Measurements from ENCODE around the gene LGR5. TPM values are rescaled to one million over a fixed set of nuclear protein-coding genes. Genes with fewer than 3 reads are reported as not detected.
A peak's percentile ranks its signal among the peaks of the same experiment; 100 is the strongest.

Gene LGR5
- total RNA-seq, 2 experiments from 2014 or later = not detected

- ChIA-PET POLR2A (no interaction called here), CTCF (no interaction called here)
- H3K4me1 Mint-ChIP-seq (ENCODE audit: low read depth) = peaks cover 6% of the 10 kb centered on the region
- ATAC-seq = no peak
- TF ChIP-seq, protein P1, sequence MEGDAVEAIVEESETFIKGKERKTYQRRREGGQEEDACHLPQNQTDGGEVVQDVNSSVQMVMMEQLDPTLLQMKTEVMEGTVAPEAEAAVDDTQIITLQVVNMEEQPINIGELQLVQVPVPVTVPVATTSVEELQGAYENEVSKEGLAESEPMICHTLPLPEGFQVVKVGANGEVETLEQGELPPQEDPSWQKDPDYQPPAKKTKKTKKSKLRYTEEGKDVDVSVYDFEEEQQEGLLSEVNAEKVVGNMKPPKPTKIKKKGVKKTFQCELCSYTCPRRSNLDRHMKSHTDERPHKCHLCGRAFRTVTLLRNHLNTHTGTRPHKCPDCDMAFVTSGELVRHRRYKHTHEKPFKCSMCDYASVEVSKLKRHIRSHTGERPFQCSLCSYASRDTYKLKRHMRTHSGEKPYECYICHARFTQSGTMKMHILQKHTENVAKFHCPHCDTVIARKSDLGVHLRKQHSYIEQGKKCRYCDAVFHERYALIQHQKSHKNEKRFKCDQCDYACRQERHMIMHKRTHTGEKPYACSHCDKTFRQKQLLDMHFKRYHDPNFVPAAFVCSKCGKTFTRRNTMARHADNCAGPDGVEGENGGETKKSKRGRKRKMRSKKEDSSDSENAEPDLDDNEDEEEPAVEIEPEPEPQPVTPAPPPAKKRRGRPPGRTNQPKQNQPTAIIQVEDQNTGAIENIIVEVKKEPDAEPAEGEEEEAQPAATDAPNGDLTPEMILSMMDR (IDR thresholded peaks at IDR 0.05) = no peak
- H3K27ac Mint-ChIP-seq = peak overlapping the region; percentile 1
- no peak for DNase-seq
- no peak overlapping the region for H3K4me3 Mint-ChIP-seq
- intact Hi-C loops (cut with micrococcal nuclease) = no loop called here
- H3K36me3 Mint-ChIP-seq (ENCODE audit: low read depth) = no peaks in the 10 kb centered on the region
- no peaks in the 10 kb centered on the region for H3K9me3 Mint-ChIP-seq
- no peaks in the 10 kb centered on the region for H3K27me3 Mint-ChIP-seq
Measured at GRCh38 chr12:71503579-71504391, 64.2 kb downstream of the LGR5 start.

GRCh38 chr12:71504476-71504875 lies 64.9 kb downstream of the LGR5 start:
- no peak for ATAC-seq
- TF ChIP-seq, protein P1 (IDR thresholded peaks at IDR 0.05) = no peak
- intact Hi-C loops (cut with micrococcal nuclease) = no loop called here
- H3K9me3 Mint-ChIP-seq = no peaks in the 10 kb centered on the region
- no peaks in the 10 kb centered on the region for H3K36me3 Mint-ChIP-seq (ENCODE audit: low read depth)
- DNase-seq = no peak
- H3K27ac Mint-ChIP-seq = no peak overlapping the region
- H3K4me3 Mint-ChIP-seq = no peak overlapping the region
- ChIA-PET POLR2A (no interaction called here), CTCF (interaction anchor here (0.7 kb wide), 1 partner anchor 268 kb away, joined by 3 read pairs; no protein-coding TSS in a partner anchor)
- H3K4me1 Mint-ChIP-seq (ENCODE audit: low read depth) = peaks cover 6% of the 10 kb centered on the region
- H3K27me3 Mint-ChIP-seq = no peaks in the 10 kb centered on the region

- TF ChIP-seq, protein P1 (IDR thresholded peaks at IDR 0.05) = no peak
- Mint-ChIP-seq H3K4me3 (no peak overlapping the region), H3K9me3 (no peaks in the 10 kb centered on the region), H3K36me3 (ENCODE audit: low read depth) (no peaks in the 10 kb centered on the region), H3K27ac (no peak overlapping the region), H3K27me3 (peaks cover 6% of the 10 kb centered on the region), H3K4me1 (ENCODE audit: low read depth) (no peaks in the 10 kb centered on the region)
- intact Hi-C loops (cut with micrococcal nuclease) = no loop called here
- CTCF ChIA-PET = no interaction called here
- POLR2A ChIA-PET = no interaction called here
- DNase-seq = no peak
- no peak for ATAC-seq
Measured at GRCh38 chr12:71509705-71510104, 70.1 kb downstream of the LGR5 start.

DNA sequence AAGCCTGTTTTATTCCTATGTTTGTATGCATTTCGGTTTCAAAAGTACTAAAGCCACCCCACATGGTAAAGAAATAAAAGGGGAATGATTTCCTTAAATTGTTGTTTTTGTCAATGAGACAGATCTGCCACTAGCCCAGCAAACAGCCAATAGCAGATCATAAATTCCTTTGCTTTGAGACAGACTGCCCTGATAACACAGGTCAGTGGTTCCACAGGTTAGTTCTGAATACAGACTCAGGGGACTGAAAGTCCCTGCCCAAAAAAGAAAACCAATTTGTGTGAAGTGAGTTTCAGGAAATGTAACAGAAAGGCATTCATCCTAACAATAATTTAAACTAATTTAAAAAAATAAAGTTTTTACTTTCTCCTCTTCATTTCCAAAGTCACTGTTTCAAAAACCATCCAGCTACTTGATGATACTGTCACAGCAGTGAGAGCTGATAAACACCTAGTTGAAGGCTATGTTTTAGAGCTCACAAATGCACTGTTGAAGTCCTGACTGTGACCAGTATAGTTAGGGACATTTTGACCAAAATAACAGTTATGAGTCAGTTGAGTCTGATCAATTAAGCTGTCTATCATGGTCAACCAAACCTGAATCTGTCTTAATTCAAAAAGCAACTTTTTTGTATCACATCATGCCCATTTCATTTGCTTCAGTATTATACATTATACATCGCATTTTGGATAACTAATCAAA lies 77.7 kb downstream of the LGR5 start:
- TF ChIP-seq, protein P1 (IDR thresholded peaks at IDR 0.05) = no peak
- POLR2A ChIA-PET = no interaction called here
- Mint-ChIP-seq H3K27ac (no peak overlapping the region), H3K27me3 (peaks cover 10% of the 10 kb centered on the region), H3K9me3 (no peaks in the 10 kb centered on the region), H3K4me3 (no peak overlapping the region), H3K4me1 (ENCODE audit: low read depth) (no peaks in the 10 kb centered on the region), H3K36me3 (ENCODE audit: low read depth) (no peaks in the 10 kb centered on the region)
- CTCF ChIA-PET = no interaction called here
- DNase-seq = no peak
- intact Hi-C loops (cut with micrococcal nuclease) = no loop called here
- no peak for ATAC-seq

DNA sequence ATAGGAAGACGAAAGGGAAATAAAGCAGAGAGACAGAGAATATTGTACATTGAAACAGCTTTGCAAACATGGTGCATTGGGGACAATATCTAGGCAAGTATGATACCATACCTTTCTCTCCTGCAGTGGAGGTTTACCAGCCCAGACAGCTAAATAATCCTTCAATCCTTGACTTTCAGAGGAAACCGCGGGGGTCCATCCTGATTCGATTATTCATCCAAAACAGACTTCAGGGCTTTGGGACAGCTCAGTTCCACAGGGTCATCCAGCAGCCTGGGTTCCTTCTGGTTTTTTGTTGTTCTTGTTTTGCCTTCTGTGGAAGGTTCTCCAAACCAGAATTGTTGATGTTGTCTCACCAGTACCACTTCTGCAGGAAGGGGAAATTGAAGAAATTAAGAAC lies 81.5 kb downstream of the LGR5 start:
- CTCF ChIA-PET = no interaction called here
- intact Hi-C loops (cut with micrococcal nuclease) = no loop called here

More for the DNA sequence above, 81.5 kb downstream of the LGR5 start:
- ATAC-seq (no peak), DNase-seq (no peak)
- peaks cover 8% of the 10 kb centered on the region for H3K27me3 Mint-ChIP-seq
- no peaks in the 10 kb centered on the region for H3K4me1 Mint-ChIP-seq (ENCODE audit: low read depth)
- H3K27ac Mint-ChIP-seq = no peak overlapping the region
- H3K4me3 Mint-ChIP-seq = no peak overlapping the region
- no peaks in the 10 kb centered on the region for H3K9me3 Mint-ChIP-seq
- no peaks in the 10 kb centered on the region for H3K36me3 Mint-ChIP-seq (ENCODE audit: low read depth)
- TF ChIP-seq, protein P1 (IDR thresholded peaks at IDR 0.05) = no peak
- POLR2A ChIA-PET = no interaction called here

All from activated CD8-positive, alpha-beta T cell treated with anti-CD3 and anti-CD28 coated beads for 36 hours (primary cell).